HEK293 (cell line): ENCODE data around the gene TMEM183A.

Experiments
- CTCF ChIA-PET: fragments of 350-600 bp; formaldehyde crosslinking; extraction: SDS; loops from one replicate; lab custom pipeline; 2021; ENCODE audit warnings: antibody characterized with exemption; lab: Yijun Ruan, JAX
- POLR2A ChIA-PET: fragments of 300-600 bp; formaldehyde crosslinking; extraction: SDS; loops from one replicate; lab custom pipeline; 2020; ENCODE audit warnings: antibody characterized with exemption, inconsistent platforms; lab: Yijun Ruan, JAX
- H3K27ac ChIP-seq: fragments of 200-500 bp; sonication (Bioruptor generic); 2 replicates; pipeline ENCODE4 v1.5.1; 2014; ENCODE audit warnings: low read depth, low read length, control low read depth, inconsistent platforms; ENCODE audit errors: extremely low read depth
- H3K36me3 ChIP-seq, 2 experiments: fragments of 200-500 bp in 1 of 2; sonication (Bioruptor generic) in 1 of 2; 1 replicate in 1 of 2; 2 replicates in 1 of 2; pipeline ENCODE4 v1.5.1; 2014 to 2017; ENCODE audit warnings: inconsistent platforms in 2 of 2, low read length in 2 of 2; ENCODE audit not compliant: control insufficient read depth in 2 of 2, insufficient read depth in 1 of 2
- H3K4me1 ChIP-seq: fragments of 200-500 bp; sonication (Bioruptor generic); 2 replicates; pipeline ENCODE4 v1.5.1; 2014; ENCODE audit warnings: mild to moderate bottlenecking, low read length, inconsistent platforms; ENCODE audit not compliant: control insufficient read depth, insufficient read depth
- H3K4me3 ChIP-seq: 2 replicates; pipeline ENCODE4 v1.5.1; 2011; ENCODE audit warnings: low read depth, mild to moderate bottlenecking, control low read depth, low read length, moderate library complexity
- H3K9me3 ChIP-seq: fragments of 200-500 bp; sonication (Bioruptor generic); 2 replicates; pipeline ENCODE4 v1.5.1; 2014; ENCODE audit warnings: low read depth, low read length, inconsistent platforms; ENCODE audit not compliant: control insufficient read depth, insufficient read depth
- AEBP2 ChIP-seq: fragments of 450-650 bp; formaldehyde crosslinking; IDR thresholded peaks from 2 replicates; pipeline ENCODE4 v1.5.1; 2016; ENCODE audit warnings: missing biosample characterization, missing genetic modification characterization, borderline replicate concordance
- BCL11A ChIP-seq: fragments of 450-650 bp; formaldehyde crosslinking; IDR thresholded peaks from 2 replicates; pipeline ENCODE4 v1.5.1; 2016; ENCODE audit warnings: low read depth, missing biosample characterization, missing genetic modification characterization
- EGR2 ChIP-seq: fragments of 450-650 bp; formaldehyde crosslinking; IDR thresholded peaks from 2 replicates; pipeline ENCODE4 v1.5.1; 2016; ENCODE audit warnings: low read depth, missing biosample characterization, missing genetic modification characterization
- HOXD13 ChIP-seq: sonication (generic); formaldehyde crosslinking; IDR thresholded peaks from 2 replicates; pipeline ENCODE4 v1.8.0; 2022; ENCODE audit warnings: missing genetic modification reagents, borderline replicate concordance
- KLF9 ChIP-seq: fragments of 450-650 bp; formaldehyde crosslinking; IDR thresholded peaks from 2 replicates; pipeline ENCODE4 v1.5.1; 2016; ENCODE audit warnings: missing biosample characterization, missing genetic modification characterization, low read depth
- PBX3 ChIP-seq: sonication (generic); formaldehyde crosslinking; IDR thresholded peaks from 2 replicates; pipeline ENCODE4 v1.8.1; 2022; ENCODE audit warnings: mild to moderate bottlenecking, moderate library complexity, missing genetic modification reagents
- REST ChIP-seq: fragments of 450-650 bp; formaldehyde crosslinking; IDR thresholded peaks from 2 replicates; pipeline ENCODE4 v1.5.1; 2016; ENCODE audit warnings: missing biosample characterization, missing genetic modification characterization
- SETDB1 ChIP-seq: IDR thresholded peaks from one replicate; pipeline ENCODE4 v1.6.1; 2017; ENCODE audit warnings: mild to moderate bottlenecking, low read length, moderate library complexity, mixed read lengths; ENCODE audit not compliant: insufficient read length
- ZBTB26 ChIP-seq: fragments of 450-650 bp; formaldehyde crosslinking; optimal IDR thresholded peaks from 2 replicates; pipeline ENCODE3; 2016; ENCODE audit warnings: missing biosample characterization, mild to moderate bottlenecking, missing genetic modification characterization
- ZNF148 ChIP-seq: fragments of 450-650 bp; formaldehyde crosslinking; IDR thresholded peaks from 2 replicates; pipeline ENCODE4 v1.5.0; 2017; ENCODE audit warnings: missing biosample characterization, missing genetic modification characterization, borderline replicate concordance
- ZNF211 ChIP-seq: fragments of 450-650 bp; formaldehyde crosslinking; IDR thresholded peaks from 2 replicates; pipeline ENCODE4 v1.5.1; 2016; ENCODE audit warnings: low read depth, missing biosample characterization, missing genetic modification characterization
- ZNF26 ChIP-seq: fragments of 450-650 bp; formaldehyde crosslinking; IDR thresholded peaks from 2 replicates; pipeline ENCODE4 v1.5.1; 2016; ENCODE audit warnings: missing biosample characterization, missing genetic modification characterization
- ZNF311 ChIP-seq: fragments of 450-650 bp; formaldehyde crosslinking; IDR thresholded peaks from 2 replicates; pipeline ENCODE4 v1.5.1; 2017; ENCODE audit warnings: missing biosample characterization, missing genetic modification characterization, borderline replicate concordance
- ZNF341 ChIP-seq: fragments of 450-650 bp; formaldehyde crosslinking; IDR thresholded peaks from 2 replicates; pipeline ENCODE4; 2016; ENCODE audit warnings: low read depth, missing biosample characterization, missing genetic modification characterization
- ZNF416 ChIP-seq: fragments of 450-650 bp; formaldehyde crosslinking; IDR thresholded peaks from 2 replicates; pipeline ENCODE4 v1.5.1; 2016; ENCODE audit warnings: missing biosample characterization, missing genetic modification characterization
- ZNF549 ChIP-seq: fragments of 450-650 bp; IDR thresholded peaks from 2 replicates; pipeline ENCODE4 v1.5.1; 2018; ENCODE audit warnings: missing biosample characterization, missing genetic modification characterization, mild to moderate bottlenecking, inconsistent platforms, moderate library complexity
- ZNF654 ChIP-seq: fragments of 450-650 bp; formaldehyde crosslinking; IDR thresholded peaks from 2 replicates; pipeline ENCODE4 v1.5.1; 2016; ENCODE audit warnings: low read depth, missing biosample characterization, missing genetic modification characterization
- ZNF677 ChIP-seq: fragments of 450-650 bp; IDR thresholded peaks from 2 replicates; pipeline ENCODE4 v1.5.0; 2018; ENCODE audit warnings: missing biosample characterization, mild to moderate bottlenecking, missing genetic modification characterization, moderate library complexity

The TMEM183A gene

DNA sequence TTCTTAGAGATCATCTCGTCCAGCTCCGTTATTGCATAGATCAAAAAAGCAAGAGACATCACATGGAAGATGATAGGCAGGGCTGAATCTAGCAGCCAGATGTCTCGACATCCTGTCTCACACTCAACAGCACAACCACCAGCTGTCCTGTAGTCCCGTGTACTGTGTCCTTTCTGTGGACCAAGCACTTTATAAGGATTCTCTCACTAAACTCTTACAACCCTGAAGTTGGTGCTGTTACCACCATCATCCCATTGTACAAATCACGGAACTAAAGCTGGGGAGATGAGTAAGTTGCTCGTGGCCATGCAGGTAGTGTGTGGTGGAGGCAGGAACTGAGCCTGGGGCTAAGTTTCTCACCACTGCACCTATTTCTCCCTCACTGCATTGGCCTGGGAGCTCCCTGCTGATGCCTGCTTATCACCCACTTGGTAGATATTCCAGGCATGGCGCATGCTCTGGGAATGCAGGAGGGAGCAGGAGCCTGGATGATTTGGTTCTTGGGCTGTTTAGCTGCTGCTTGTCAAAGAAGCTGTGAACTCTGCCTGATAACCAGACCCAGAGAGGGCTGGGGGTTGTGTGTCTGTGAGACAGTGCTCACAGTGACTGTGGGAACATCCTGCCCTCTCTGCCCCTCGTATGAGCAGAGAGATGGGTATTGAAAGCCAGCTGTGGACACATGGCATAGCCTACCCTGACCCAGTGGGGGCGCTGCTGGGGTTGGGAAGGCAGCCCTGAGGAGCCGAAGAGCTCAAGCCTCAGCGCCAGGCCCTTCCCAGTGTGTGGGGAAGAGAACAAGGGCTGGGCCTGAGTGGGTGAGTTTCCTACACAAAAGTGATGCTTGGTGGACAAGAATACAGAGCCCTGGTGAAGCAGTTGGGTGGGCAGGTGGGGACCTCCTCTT, 32.7 kb downstream of the TMEM183A start (continued):
- no peak for TF ChIP-seq ZNF26 (tag by site-specific recombination)
- TF ChIP-seq ZNF416 (tag by site-specific recombination) = no peak
- peak; percentile 31; the same call in 1 of the 2 replicates for TF ChIP-seq ZNF654 (tag by site-specific recombination)

- ChIA-PET POLR2A (interaction anchor here (0.9 to 2.7 kb wide), 5 partner anchors 13 to 230 kb away, joined by 3 to 16 read pairs (median 4); no protein-coding TSS in a partner anchor), CTCF (interaction anchor here (0.6 to 23.3 kb wide), 60 partner anchors 12 to 673 kb away, joined by 3 to 526 read pairs (median 5); partner anchors contain the start of genes ADORA1, MYBPH, PPFIA4 and TMEM183A)
- Histone ChIP-seq H3K4me3 (no peak overlapping the region), H3K36me3 (no peaks in the 10 kb centered on the region), H3K9me3 (no peaks in the 10 kb centered on the region), H3K4me1 (no peaks in the 10 kb centered on the region; the same call in 1 of the 2 replicates), H3K27ac (no peak overlapping the region)
- TF ChIP-seq ZNF341 = 0 out of 2 replicates have a peak, but pooled peaks have one; percentile 20
- TF ChIP-seq ZNF549 (tag by site-specific recombination) = no peak
- no peak for TF ChIP-seq KLF9 (tag by site-specific recombination)
- no peak for TF ChIP-seq AEBP2
- no peak for TF ChIP-seq BCL11A (tag by site-specific recombination)
- no peak for TF ChIP-seq ZNF148
- no peak for TF ChIP-seq HOXD13 (CRISPR knock-in tag)
- no peak for TF ChIP-seq ZBTB26 (tag by site-specific recombination)
- TF ChIP-seq PBX3 = no peak
- no peak for TF ChIP-seq ZNF677 (tag by site-specific recombination)
- no peak for TF ChIP-seq ZNF311 (tag by site-specific recombination)
- peak; percentile 1; the same call in 1 of the 2 replicates for TF ChIP-seq EGR2 (tag by site-specific recombination)
- TF ChIP-seq SETDB1 = no peak
- no peak for TF ChIP-seq ZNF211
- peak; percentile 91 for TF ChIP-seq REST (tag by site-specific recombination)
These were observed 33.5 kb downstream of the TMEM183A start for GRCh38 chr1:203040513-203041275.
